Neural cell (in vitro differentiated cells): ENCODE results near the gene INAFM1.

Experiments
- CTCF ChIP-seq: fragments of 450-650 bp; IDR thresholded peaks from 2 replicates; pipeline ENCODE4 v1.5.1; 2014; ENCODE audit warnings: antibody characterized with exemption, mild to moderate bottlenecking, moderate library complexity; ENCODE audit not compliant: poor library complexity, severe bottlenecking
- EP300 ChIP-seq: fragments of 450-650 bp; conservative IDR thresholded peaks from 2 replicates; pipeline ENCODE4 v1.6.1; 2014; ENCODE audit warnings: antibody characterized with exemption, mild to moderate bottlenecking, moderate library complexity; ENCODE audit not compliant: poor library complexity, severe bottlenecking
- EZH2 ChIP-seq: fragments of 200-600, 300-800 bp; shearing (Covaris generic), sonication (generic); IDR thresholded peaks from 2 replicates; pipeline ENCODE4 v1.6.1; 2014; ENCODE audit warnings: antibody characterized with exemption, low read length, borderline replicate concordance, mild to moderate bottlenecking; ENCODE audit not compliant: insufficient read depth, poor library complexity, severe bottlenecking
- POLR2AphosphoS5 ChIP-seq: IDR thresholded peaks from 2 replicates; pipeline ENCODE4 v1.6.1; 2012
- REST ChIP-seq: IDR thresholded peaks from 2 replicates; pipeline ENCODE4 v1.6.1; 2012; ENCODE audit warnings: borderline replicate concordance
- SMC3 ChIP-seq: fragments of 450-650 bp; conservative IDR thresholded peaks from 2 replicates; pipeline ENCODE4 v1.6.1; 2014; ENCODE audit warnings: antibody characterized with exemption, mild to moderate bottlenecking, moderate library complexity; ENCODE audit not compliant: poor library complexity

- TF ChIP-seq EZH2 (no peak), CTCF (no peak), REST (no peak), POLR2AphosphoS5 (no peak), EP300 (no peak), SMC3 (no peak)
These were observed 45.0 kb upstream of the INAFM1 start for GRCh38 chr19:47229676-47230053.
